ENCODE data around the gene MANF. TPM values are rescaled to one million over a fixed set of nuclear protein-coding genes. Genes with fewer than 3 reads are reported as not detected.
"Not testable (repeated sequence)": the region's sequence is repeated elsewhere in the genome, so short reads cannot be mapped to it uniquely, and the experiment has no call there.

MANF gene
- total RNA-seq, 1 donor from 2014 or later: 34.4 TPM

GRCh38 chr3:51360806-51361205 is 24.3 kb upstream of the MANF start:
- no peak for DNase-seq (ENCODE audit: low spot score in 2 of 2)
- intact Hi-C loops (cut with DNase I): no loop called here
- Histone ChIP-seq H3K27me3 (no peaks in the 10 kb centered on the region), H3K4me1 (no peaks in the 10 kb centered on the region), H3K4me3 (no peak overlapping the region), H3K36me3 (no peaks in the 10 kb centered on the region), H3K27ac (no peak overlapping the region), H3K9me3 (no peaks in the 10 kb centered on the region)
- no peak for TF ChIP-seq CTCF (IDR thresholded peaks at IDR 0.05)

- no peaks in the 10 kb centered on the region for H3K9me3 ChIP-seq
- no peak for DNase-seq (ENCODE audit: low spot score in 2 of 2)
- H3K4me1 ChIP-seq: no peaks in the 10 kb centered on the region
- H3K27ac ChIP-seq: no peak overlapping the region
- H3K4me3 ChIP-seq: no peak overlapping the region
- no peaks in the 10 kb centered on the region for H3K27me3 ChIP-seq
- no peak for TF ChIP-seq CTCF (IDR thresholded peaks at IDR 0.05)
- intact Hi-C loops (cut with DNase I): no loop called here
- H3K36me3 ChIP-seq: no peaks in the 10 kb centered on the region
Observed at GRCh38 chr3:51361746-51362145, 23.3 kb upstream of the MANF start.

GRCh38 chr3:51362476-51362875 is 22.6 kb upstream of the MANF start:
- Histone ChIP-seq H3K9me3 (no peaks in the 10 kb centered on the region), H3K4me1 (no peaks in the 10 kb centered on the region), H3K27ac (no peak overlapping the region), H3K36me3 (no peaks in the 10 kb centered on the region), H3K27me3 (no peaks in the 10 kb centered on the region), H3K4me3 (no peak overlapping the region)
- intact Hi-C loops (cut with DNase I): no loop called here
- TF ChIP-seq CTCF (IDR thresholded peaks at IDR 0.05): no peak
- DNase-seq (ENCODE audit: low spot score in 2 of 2): no peak

- H3K4me3 ChIP-seq; intact Hi-C loops (cut with DNase I); H3K4me1 ChIP-seq; DNase-seq (ENCODE audit: low spot score in 2 of 2); H3K36me3 ChIP-seq; H3K9me3 ChIP-seq; H3K27me3 ChIP-seq; H3K27ac ChIP-seq: not testable (repeated sequence)
Observed at GRCh38 chr3:51368276-51368675, 16.8 kb upstream of the MANF start.

- intact Hi-C loops (cut with DNase I): loop anchor here (1.0 to 10.0 kb wide), 4 partner anchors 105 to 756 kb away; partner anchors contain the start of gene DOCK3
- Histone ChIP-seq H3K27me3 (no peaks in the 10 kb centered on the region), H3K4me1 (no peaks in the 10 kb centered on the region), H3K4me3 (no peak overlapping the region), H3K9me3 (no peaks in the 10 kb centered on the region), H3K36me3 (no peaks in the 10 kb centered on the region), H3K27ac (no peak overlapping the region)
- TF ChIP-seq CTCF (IDR thresholded peaks at IDR 0.05): peak; percentile 47 to 81 (median 63)
- DNase-seq (ENCODE audit: low spot score in 2 of 2): peak in 1 of 2 donors; percentile 75
Observed at GRCh38 chr3:51371943-51372557, 13.0 kb upstream of the MANF start.

GRCh38 chr3:51373658-51374421 is 11.3 kb upstream of the MANF start:
- no peaks in the 10 kb centered on the region for H3K4me1 ChIP-seq
- DNase-seq (ENCODE audit: low spot score in 2 of 2): peak in 1 of 2 donors; percentile 50
- no peak for TF ChIP-seq CTCF (IDR thresholded peaks at IDR 0.05)
- H3K27me3 ChIP-seq: no peaks in the 10 kb centered on the region
- H3K36me3 ChIP-seq: no peaks in the 10 kb centered on the region
- no peak overlapping the region for H3K4me3 ChIP-seq
- no peaks in the 10 kb centered on the region for H3K9me3 ChIP-seq
- intact Hi-C loops (cut with DNase I): loop anchor here (2.0 to 10.0 kb wide), 3 partner anchors 107 to 699 kb away; partner anchors contain the start of gene DOCK3
- H3K27ac ChIP-seq: no peak overlapping the region
